ENCODE measurements around the gene DDX39B. TPM values are rescaled to one million over a fixed set of nuclear protein-coding genes. Genes with fewer than 3 reads are reported as not detected.

The DDX39B gene
- total and polyA plus RNA-seq, 4 donors: 146 to 570 (median 253) TPM

DNA sequence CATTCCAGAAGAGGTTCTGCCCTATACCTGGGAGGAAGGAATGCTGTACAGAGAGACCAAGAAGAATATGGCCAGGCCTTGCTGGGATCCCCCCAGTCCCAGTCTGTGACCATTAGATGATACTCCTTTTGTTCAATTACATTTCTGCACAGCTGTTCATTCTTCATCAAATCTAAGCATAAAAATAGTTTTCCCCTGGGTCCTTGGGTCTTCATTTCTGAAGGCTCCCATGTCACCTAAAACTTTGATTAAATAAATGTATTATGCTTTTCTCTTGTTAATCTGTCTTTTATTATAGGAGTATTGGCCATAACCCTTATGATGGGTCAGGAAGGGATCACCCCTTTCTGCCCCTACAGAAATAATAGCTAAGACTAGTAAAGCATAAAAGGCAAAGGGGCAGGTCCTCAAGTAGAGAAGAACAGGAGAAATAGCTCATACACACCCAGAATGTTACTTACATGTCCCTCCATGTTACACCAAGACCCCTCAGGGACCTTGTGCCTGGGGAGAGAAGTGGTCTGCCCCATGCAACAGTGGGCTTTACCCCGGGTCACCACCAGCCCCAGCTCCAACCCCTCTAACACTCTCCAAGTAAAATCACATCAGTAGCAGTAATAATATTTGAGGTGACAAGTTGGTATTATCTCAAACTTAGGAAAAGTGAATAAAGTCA lies 28.2 kb upstream of the DDX39B start:
- DNase-seq (no peak), ATAC-seq (ENCODE audit: low FRiP score) (no peak)
- H3K9me3 ChIP-seq (ENCODE audit: control insufficient read depth, low read length): no peaks in the 10 kb centered on the region
- intact Hi-C loops (cut with DNase I): no loop called here
- peaks cover 0 to 2% of the 10 kb centered on the region in 2 donors for H3K27me3 ChIP-seq (ENCODE audit: control insufficient read depth in 1 of 2, insufficient read depth in 2 of 2, low read length in 1 of 2)
- H3K36me3 ChIP-seq (ENCODE audit: control insufficient read depth in 1 of 2, insufficient read depth in 2 of 2, low read length in 1 of 2): no peaks in the 10 kb centered on the region
- no peak overlapping the region for H3K27ac ChIP-seq (ENCODE audit: low read depth in 1 of 2, low read length in 2 of 2)
- 77 to 83% methylated on average over 1 of the region's 1 CpG for WGBS, 2 donors
- no peak overlapping the region for H3K4me3 ChIP-seq (ENCODE audit: low read length in 2 of 2)
- H3K4me1 ChIP-seq (ENCODE audit: control insufficient read depth in 1 of 2, insufficient read depth in 2 of 2, low read length in 2 of 2): no peaks in the 10 kb centered on the region

GRCh38 chr6:31568537-31568961 lies 26.7 kb upstream of the DDX39B start:
- ATAC-seq (ENCODE audit: low FRiP score) (no peak), DNase-seq (no peak)
- Histone ChIP-seq H3K4me3 (ENCODE audit: low read length in 2 of 2) (no peak overlapping the region), H3K4me1 (ENCODE audit: control insufficient read depth in 1 of 2, insufficient read depth in 2 of 2, low read length in 2 of 2) (no peaks in the 10 kb centered on the region), H3K27me3 (ENCODE audit: control insufficient read depth in 1 of 2, insufficient read depth in 2 of 2, low read length in 1 of 2) (peaks cover 0 to 2% of the 10 kb centered on the region in 2 donors), H3K27ac (ENCODE audit: low read depth in 1 of 2, low read length in 2 of 2) (no peak overlapping the region), H3K36me3 (ENCODE audit: control insufficient read depth in 1 of 2, insufficient read depth in 2 of 2, low read length in 1 of 2) (no peaks in the 10 kb centered on the region), H3K9me3 (ENCODE audit: control insufficient read depth, low read length) (no peaks in the 10 kb centered on the region)
- intact Hi-C loops (cut with DNase I): no loop called here
- 66 to 80% methylated on average over 3 of the region's 3 CpGs for WGBS, 2 donors

GRCh38 chr6:31567531-31568370 lies 25.9 kb upstream of the DDX39B start:
- Histone ChIP-seq H3K27me3 (ENCODE audit: control insufficient read depth in 1 of 2, insufficient read depth in 2 of 2, low read length in 1 of 2) (peaks cover 0 to 2% of the 10 kb centered on the region in 2 donors), H3K27ac (ENCODE audit: low read depth in 1 of 2, low read length in 2 of 2) (no peak overlapping the region), H3K4me1 (ENCODE audit: control insufficient read depth in 1 of 2, insufficient read depth in 2 of 2, low read length in 2 of 2) (no peaks in the 10 kb centered on the region), H3K4me3 (ENCODE audit: low read length in 2 of 2) (no peak overlapping the region), H3K9me3 (ENCODE audit: control insufficient read depth, low read length) (no peaks in the 10 kb centered on the region), H3K36me3 (ENCODE audit: control insufficient read depth in 1 of 2, insufficient read depth in 2 of 2, low read length in 1 of 2) (no peaks in the 10 kb centered on the region)
- ATAC-seq (ENCODE audit: low FRiP score): no peak
- no peak for DNase-seq
- intact Hi-C loops (cut with DNase I): no loop called here
- WGBS, 2 donors: 24 to 26% methylated on average over 9 of the region's 9 CpGs

DNA sequence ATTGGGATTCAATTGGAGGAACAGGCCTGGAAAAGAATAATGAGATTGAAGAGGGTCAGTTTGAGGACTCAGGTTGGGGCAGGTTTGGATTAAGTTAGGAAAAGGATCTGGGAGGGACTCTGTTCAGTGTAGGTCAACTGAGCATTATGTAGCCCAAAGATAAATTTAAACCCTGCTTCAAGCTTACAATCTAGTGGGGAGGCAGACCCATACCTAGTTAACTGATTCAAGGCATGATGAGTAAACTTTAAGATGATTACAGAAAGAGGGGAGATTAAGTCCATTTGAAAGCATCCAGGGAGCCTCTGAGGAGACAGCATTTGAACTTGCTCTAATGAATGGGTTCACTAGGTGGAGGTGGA lies 18.9 kb upstream of the DDX39B start:
- peaks cover 0 to 3% of the 10 kb centered on the region in 2 donors for H3K36me3 ChIP-seq (ENCODE audit: control insufficient read depth in 1 of 2, insufficient read depth in 2 of 2, low read length in 1 of 2)
- no peak for ATAC-seq (ENCODE audit: low FRiP score)
- DNase-seq: no peak
- no peaks in the 10 kb centered on the region for H3K4me1 ChIP-seq (ENCODE audit: control insufficient read depth in 1 of 2, insufficient read depth in 2 of 2, low read length in 2 of 2)
- H3K27ac ChIP-seq (ENCODE audit: low read depth in 1 of 2, low read length in 2 of 2): no peak overlapping the region
- no peak overlapping the region for H3K4me3 ChIP-seq (ENCODE audit: low read length in 2 of 2)
- intact Hi-C loops (cut with DNase I): no loop called here
- no peaks in the 10 kb centered on the region for H3K27me3 ChIP-seq (ENCODE audit: control insufficient read depth in 1 of 2, insufficient read depth in 2 of 2, low read length in 1 of 2)
- no peaks in the 10 kb centered on the region for H3K9me3 ChIP-seq (ENCODE audit: control insufficient read depth, low read length)

GRCh38 chr6:31559958-31560696 lies 18.3 kb upstream of the DDX39B start:
- intact Hi-C loops (cut with DNase I): no loop called here
- 67 to 71% methylated on average over 7 of the region's 7 CpGs for WGBS, 2 donors
- Histone ChIP-seq H3K27ac (ENCODE audit: low read depth in 1 of 2, low read length in 2 of 2) (no peak overlapping the region), H3K36me3 (ENCODE audit: control insufficient read depth in 1 of 2, insufficient read depth in 2 of 2, low read length in 1 of 2) (peaks cover 0 to 3% of the 10 kb centered on the region in 2 donors), H3K9me3 (ENCODE audit: control insufficient read depth, low read length) (no peaks in the 10 kb centered on the region), H3K4me1 (ENCODE audit: control insufficient read depth in 1 of 2, insufficient read depth in 2 of 2, low read length in 2 of 2) (no peaks in the 10 kb centered on the region), H3K27me3 (ENCODE audit: control insufficient read depth in 1 of 2, insufficient read depth in 2 of 2, low read length in 1 of 2) (no peaks in the 10 kb centered on the region), H3K4me3 (ENCODE audit: low read length in 2 of 2) (no peak overlapping the region)
- peak; percentile 67 for ATAC-seq (ENCODE audit: low FRiP score)
- DNase-seq: peak; percentile 79 to 80

GRCh38 chr6:31559606-31559957 lies 17.8 kb upstream of the DDX39B start:
- intact Hi-C loops (cut with DNase I): no loop called here
- H3K27me3 ChIP-seq (ENCODE audit: control insufficient read depth in 1 of 2, insufficient read depth in 2 of 2, low read length in 1 of 2): no peaks in the 10 kb centered on the region
- H3K9me3 ChIP-seq (ENCODE audit: control insufficient read depth, low read length): no peaks in the 10 kb centered on the region
- H3K4me3 ChIP-seq (ENCODE audit: low read length in 2 of 2): no peak overlapping the region
- ATAC-seq (ENCODE audit: low FRiP score): no peak
- DNase-seq: no peak
- peaks cover 0 to 3% of the 10 kb centered on the region in 2 donors for H3K36me3 ChIP-seq (ENCODE audit: control insufficient read depth in 1 of 2, insufficient read depth in 2 of 2, low read length in 1 of 2)
- H3K27ac ChIP-seq (ENCODE audit: low read depth in 1 of 2, low read length in 2 of 2): no peak overlapping the region
- H3K4me1 ChIP-seq (ENCODE audit: control insufficient read depth in 1 of 2, insufficient read depth in 2 of 2, low read length in 2 of 2): no peaks in the 10 kb centered on the region
- 70 to 74% methylated on average over 4 of the region's 4 CpGs for whole genome bisulfite sequencing, 2 donors

DNA sequence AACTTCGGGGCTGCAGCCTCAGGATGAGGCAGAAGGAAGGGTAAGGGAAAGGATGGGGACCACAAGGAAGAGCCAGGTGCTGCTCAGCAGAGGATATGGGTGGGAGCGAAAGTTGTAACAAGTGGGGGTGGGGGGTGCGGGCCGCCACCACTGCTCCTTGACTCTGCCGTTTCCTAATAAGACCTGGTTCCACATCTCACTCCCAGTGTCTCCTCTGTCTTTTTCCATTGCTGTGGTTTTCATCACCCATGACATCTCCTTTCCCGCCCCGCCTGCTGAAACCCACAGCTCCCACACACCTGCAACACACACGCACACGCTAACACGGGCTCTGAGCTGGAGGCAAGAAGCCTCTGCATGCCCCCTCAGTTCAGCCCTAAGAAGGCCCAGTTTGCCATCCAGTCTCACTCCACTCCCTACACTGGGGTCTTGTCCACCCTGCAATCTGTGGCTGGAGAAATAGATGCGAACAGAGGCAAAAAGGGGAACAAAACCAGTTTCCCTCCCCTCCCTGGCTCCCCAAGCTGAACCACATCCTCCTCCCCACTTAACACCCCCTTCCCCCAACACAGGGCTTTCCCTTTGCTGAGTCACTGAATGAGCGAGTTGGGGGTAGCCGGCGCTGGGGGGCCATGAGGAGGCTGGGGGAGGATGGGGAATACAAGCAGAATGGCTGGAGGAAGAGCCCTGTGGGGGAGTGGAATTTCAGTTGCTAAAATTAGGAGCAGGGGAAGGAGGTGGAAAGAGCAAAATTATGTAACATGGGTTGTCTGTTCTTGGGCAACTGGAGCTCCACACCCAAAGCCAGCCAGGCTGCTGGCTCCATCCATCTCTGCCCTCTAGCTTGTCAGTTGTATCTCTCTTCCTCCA lies 17.1 kb upstream of the DDX39B start:
- H3K27me3 ChIP-seq (ENCODE audit: control insufficient read depth in 1 of 2, insufficient read depth in 2 of 2, low read length in 1 of 2): no peaks in the 10 kb centered on the region
- 88 to 90% methylated on average over 14 of the region's 14 CpGs for WGBS, 2 donors
- no peak overlapping the region for H3K4me3 ChIP-seq (ENCODE audit: low read length in 2 of 2)
- ATAC-seq (ENCODE audit: low FRiP score): peak; percentile 52
- H3K36me3 ChIP-seq (ENCODE audit: control insufficient read depth in 1 of 2, insufficient read depth in 2 of 2, low read length in 1 of 2): peaks cover 0 to 3% of the 10 kb centered on the region in 2 donors
- peak in 1 of 2 donors; percentile 71 for DNase-seq
- H3K4me1 ChIP-seq (ENCODE audit: control insufficient read depth in 1 of 2, insufficient read depth in 2 of 2, low read length in 2 of 2): no peaks in the 10 kb centered on the region
- H3K27ac ChIP-seq (ENCODE audit: low read depth in 1 of 2, low read length in 2 of 2): no peak overlapping the region
- no peaks in the 10 kb centered on the region for H3K9me3 ChIP-seq (ENCODE audit: control insufficient read depth, low read length)
- intact Hi-C loops (cut with DNase I): no loop called here

DNA sequence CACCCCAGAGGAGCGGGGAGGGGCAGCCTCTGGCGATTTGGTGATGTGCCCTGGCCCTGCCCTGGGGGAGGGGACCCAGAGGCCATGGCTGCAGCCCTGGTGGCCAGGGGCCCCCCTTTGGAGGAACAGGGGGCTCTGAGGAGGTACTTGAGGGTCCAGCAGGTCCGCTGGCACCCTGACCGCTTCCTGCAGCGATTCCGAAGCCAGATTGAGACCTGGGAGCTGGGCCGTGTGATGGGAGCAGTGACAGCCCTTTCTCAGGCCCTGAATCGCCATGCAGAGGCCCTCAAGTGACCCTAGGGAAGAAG lies 16.5 kb upstream of the DDX39B start:
- Histone ChIP-seq H3K36me3 (ENCODE audit: control insufficient read depth in 1 of 2, insufficient read depth in 2 of 2, low read length in 1 of 2) (peaks cover 0 to 3% of the 10 kb centered on the region in 2 donors), H3K27ac (ENCODE audit: low read depth in 1 of 2, low read length in 2 of 2) (no peak overlapping the region), H3K9me3 (ENCODE audit: control insufficient read depth, low read length) (no peaks in the 10 kb centered on the region), H3K4me1 (ENCODE audit: control insufficient read depth in 1 of 2, insufficient read depth in 2 of 2, low read length in 2 of 2) (no peaks in the 10 kb centered on the region), H3K27me3 (ENCODE audit: control insufficient read depth in 1 of 2, insufficient read depth in 2 of 2, low read length in 1 of 2) (no peaks in the 10 kb centered on the region), H3K4me3 (ENCODE audit: low read length in 2 of 2) (no peak overlapping the region)
- WGBS, 2 donors: 87 to 90% methylated on average over 8 of the region's 8 CpGs
- intact Hi-C loops (cut with DNase I): no loop called here
- no peak for DNase-seq
- ATAC-seq (ENCODE audit: low FRiP score): no peak

All from aorta (tissue), 5 donors.